Activated naive CD4-positive, alpha-beta T cell treated with anti-CD3 and anti-CD28 coated beads, Interleukin-2, amount 50 U/mL, for 72 hours (primary cell): ENCODE results near the gene WDR35. TPM values are rescaled to one million over a fixed set of nuclear protein-coding genes. Genes with fewer than 3 reads are reported as not detected.
A peak's percentile ranks its signal among the peaks of the same experiment; 100 is the strongest.
"Not testable (repeated sequence)": the region's sequence is repeated elsewhere in the genome, so short reads cannot be mapped to it uniquely, and the experiment has no call there.

Experiments used
- ATAC-seq, 2 donors: fragments of 150-1000 bp; cut with Tn5 transposase; 2 replicates each; pipeline ENCODE4 v1.10.0; 2021; ENCODE audit warnings: mild to moderate bottlenecking in 2 of 2, moderate library complexity in 2 of 2
- DNase-seq, 2 donors: peaks; one replicate each; pipeline ENCODE4 v3.0.0; 2021 to 2022; ENCODE audit warnings: low spot score in 2 of 2
- H3K27ac Mint-ChIP-seq, 2 donors: one replicate each; pipeline ENCODE4 v1.8.0; 2022; ENCODE audit warnings: mild to moderate bottlenecking in 2 of 2, mixed read lengths in 2 of 2
- H3K36me3 Mint-ChIP-seq, 2 donors: one replicate each; pipeline ENCODE4 v1.8.0; 2022; ENCODE audit warnings: mixed read lengths in 2 of 2
- H3K9me3 Mint-ChIP-seq, 2 donors: one replicate each; pipeline ENCODE4 v1.8.0; 2022; ENCODE audit warnings: mixed read lengths in 2 of 2
- total RNA-seq, 2 donors: library from RNA; stranded (reverse); gene quantifications; one replicate each; pipeline ENCODE4 v1.2.3, GENCODE V29; 2022

The WDR35 gene
- total RNA-seq, 2 donors from 2014 or later = 3.4 to 8.9 TPM

DNA sequence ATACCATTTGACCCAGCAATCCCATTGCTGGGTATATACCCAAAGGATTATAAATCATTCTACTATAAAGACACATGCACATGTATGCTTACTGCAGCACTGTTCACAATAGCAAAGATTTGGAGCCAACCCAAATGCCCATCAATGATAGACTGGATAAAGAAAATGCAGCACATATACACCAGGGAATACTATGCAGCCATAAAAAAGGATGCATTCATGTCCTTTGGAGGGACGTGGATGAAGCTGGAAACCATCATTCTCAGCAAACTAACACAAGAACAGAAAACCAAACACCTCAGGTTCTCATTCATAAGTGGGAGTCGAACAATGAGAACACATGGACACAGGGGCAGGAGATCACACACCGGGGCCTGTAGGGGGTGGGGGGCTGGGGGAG lies 67.7 kb downstream of the WDR35 start:
- not testable (repeated sequence) for H3K27ac Mint-ChIP-seq, H3K9me3 Mint-ChIP-seq, ATAC-seq, DNase-seq
- H3K36me3 Mint-ChIP-seq = peaks cover 36 to 52% of the 10 kb centered on the region in 2 donors

DNA sequence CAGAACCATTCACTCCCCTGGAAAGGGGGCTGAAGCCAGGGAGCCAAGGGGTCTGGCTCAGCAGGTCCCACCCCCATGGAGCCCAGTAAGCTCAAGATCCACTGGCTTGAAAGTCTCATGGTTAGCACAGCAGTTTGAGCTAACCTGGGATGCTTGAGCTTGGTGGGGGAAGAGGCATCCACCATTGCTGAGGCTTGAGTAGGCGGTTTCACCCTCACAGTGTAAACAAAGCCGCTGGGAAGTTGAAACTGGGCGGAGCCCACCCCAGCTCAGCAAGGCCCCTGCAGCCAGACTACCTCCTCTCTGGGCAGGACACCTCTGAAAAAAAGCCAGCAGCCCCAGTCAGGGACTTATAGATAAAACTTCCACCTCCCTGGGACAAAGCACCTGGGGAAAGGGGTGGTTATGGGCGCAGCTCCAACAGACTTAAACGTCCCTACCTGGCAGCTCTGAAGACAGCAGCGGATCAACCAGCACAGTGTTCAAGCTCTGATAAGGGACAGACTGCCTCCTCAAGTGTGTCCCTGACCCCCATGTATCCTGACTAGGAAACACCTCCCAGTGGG lies 73.4 kb downstream of the WDR35 start:
- peaks cover 7 to 23% of the 10 kb centered on the region in 2 donors for H3K36me3 Mint-ChIP-seq
- no peaks in the 10 kb centered on the region for H3K9me3 Mint-ChIP-seq
- no peak for ATAC-seq
- DNase-seq = no peak
- no peak overlapping the region for H3K27ac Mint-ChIP-seq

DNA sequence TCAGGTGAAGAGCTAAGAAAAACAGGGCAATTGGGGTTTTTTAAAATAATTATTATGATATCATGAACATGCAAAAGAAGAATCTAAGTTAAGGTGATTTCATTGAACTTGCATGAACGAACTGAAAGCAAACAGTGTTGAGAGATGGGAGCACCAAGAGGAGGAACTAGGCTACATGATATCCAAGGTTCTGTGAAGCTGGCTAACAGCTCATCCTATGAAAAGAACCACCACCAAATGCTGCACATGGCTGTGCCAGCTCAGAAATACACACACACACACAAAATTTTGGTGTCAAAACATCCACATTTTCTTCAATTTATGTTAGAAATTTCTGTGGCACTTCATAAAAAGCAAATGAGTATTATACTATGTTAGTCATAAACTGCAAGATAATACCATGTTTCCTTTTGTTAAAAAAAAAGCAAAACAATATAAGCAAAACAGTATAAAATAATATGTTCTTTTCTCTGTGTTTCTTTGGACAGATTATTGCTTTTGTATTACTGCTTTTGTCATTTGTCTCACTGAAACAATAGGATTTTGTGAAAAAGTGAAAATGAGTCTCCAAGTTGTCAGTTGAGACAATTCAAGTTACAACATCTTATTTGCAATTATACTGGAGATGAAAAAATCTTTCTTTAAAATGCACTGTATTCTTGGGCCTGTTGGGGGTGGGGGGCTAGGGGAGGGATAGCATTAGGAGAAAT lies 75.5 kb downstream of the WDR35 start:
- no peak for ATAC-seq
- Mint-ChIP-seq H3K27ac (no peak overlapping the region), H3K36me3 (peaks cover 2 to 8% of the 10 kb centered on the region in 2 donors), H3K9me3 (no peaks in the 10 kb centered on the region)
- no peak for DNase-seq

DNA sequence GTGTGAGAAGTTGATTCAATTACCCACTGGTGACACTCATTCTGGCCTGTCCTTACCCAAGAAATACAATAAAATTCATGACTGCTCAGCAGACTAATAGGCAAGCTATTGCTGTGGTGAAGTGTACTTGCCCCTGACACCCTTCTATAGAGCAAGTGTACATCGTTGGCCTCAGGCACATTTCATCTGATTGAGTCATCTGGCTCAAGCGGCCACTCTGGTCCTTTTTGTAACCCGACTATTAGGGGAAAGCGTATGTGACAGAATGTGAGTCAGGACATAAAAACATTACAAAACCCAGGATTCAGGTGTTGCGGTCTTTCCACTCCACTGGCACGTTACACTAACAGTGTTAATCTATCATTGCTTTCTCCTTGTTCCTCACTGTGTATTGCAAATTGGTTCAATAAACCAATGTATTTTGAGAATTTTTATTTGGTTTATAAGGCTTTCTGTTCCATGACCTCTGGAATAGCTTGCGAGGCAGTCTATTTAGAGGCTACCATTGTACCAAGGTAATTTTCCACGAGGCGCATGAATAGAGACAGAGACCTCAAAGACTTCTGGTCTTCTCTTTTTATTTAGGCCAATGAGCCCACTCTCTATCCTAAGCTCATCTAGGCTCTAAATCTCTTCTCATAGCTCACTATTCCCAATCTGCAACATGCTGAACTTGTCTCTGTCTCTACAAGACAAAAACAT lies 77.9 kb downstream of the WDR35 start:
- Mint-ChIP-seq H3K9me3 (no peaks in the 10 kb centered on the region), H3K36me3 (no peaks in the 10 kb centered on the region), H3K27ac (no peak overlapping the region)
- ATAC-seq (no peak), DNase-seq (no peak)

DNA sequence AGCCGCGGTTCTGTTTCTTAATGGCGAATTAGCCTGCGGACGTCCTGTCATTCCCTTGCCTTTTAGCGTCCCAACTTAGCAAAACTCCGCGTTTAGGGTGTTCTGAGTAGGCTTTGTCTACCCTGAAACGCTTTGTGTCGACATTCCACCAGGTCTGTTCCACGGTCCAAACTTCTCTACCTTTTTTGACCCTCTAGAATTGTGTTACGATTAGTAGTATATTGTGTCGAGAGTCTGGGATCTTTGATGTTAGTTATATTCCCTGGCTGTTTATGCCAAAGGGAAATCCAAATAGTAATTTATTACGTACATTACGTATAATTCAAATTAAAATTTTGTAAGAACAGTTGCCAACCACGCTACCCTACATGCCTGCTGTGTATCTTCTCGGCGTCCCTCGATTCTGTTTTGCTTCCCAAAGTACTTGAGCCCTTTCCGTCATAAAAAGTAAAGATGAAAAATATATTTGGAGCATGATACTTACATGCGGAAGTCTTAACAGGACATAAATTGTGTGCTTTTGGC lies 87.6 kb downstream of the WDR35 start:
- DNase-seq (no peak), ATAC-seq (no peak)
- peak overlapping the region; percentile 94 to 96 for H3K27ac Mint-ChIP-seq
- H3K9me3 Mint-ChIP-seq = peaks cover 0 to 7% of the 10 kb centered on the region in 2 donors
- peaks cover 10 to 18% of the 10 kb centered on the region in 2 donors for H3K36me3 Mint-ChIP-seq

DNA sequence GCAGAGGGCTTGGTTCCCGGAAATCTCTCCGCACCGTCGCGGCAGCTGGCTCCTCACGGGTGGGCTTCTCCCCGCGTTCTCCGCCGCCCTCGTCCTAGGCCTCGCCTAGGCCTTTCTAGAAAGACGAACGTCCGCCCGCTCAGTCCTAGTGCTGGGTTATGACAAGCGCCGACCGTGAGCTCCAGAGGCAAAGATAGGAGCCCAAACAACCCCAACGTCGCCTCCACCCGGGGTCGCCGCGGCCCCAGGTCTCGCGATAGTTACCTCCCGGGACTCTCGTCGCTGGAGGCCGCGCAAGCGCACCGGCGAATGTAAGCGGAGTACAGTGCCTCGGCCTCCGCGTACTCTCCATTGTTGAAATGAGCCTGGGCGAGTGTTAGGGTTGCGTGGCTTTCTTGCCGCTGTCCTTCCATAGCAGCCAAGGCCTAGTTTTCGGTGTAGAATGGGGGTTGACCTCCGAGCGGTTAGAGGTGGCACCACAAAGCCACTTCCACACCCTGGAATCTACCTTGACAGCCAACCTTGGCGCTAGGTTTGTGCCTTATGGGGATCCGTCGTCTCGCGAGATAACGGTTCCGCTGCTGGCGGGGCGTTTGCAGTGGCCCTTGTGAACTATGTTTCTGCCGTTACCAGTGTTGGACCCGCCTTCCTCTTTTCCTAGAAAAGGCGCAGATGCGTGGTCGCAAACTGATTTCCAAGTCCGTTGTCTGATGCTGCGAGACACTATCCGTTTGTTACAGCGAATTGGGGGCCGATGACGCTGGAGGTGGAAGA lies 88.3 kb downstream of the WDR35 start, which contains the start of gene TTC32:
Gene TTC32 (minus strand): TSS at position 542 of the 774 bp plus-strand sequence. CDS start 129 bp downstream, at position 413.
- peak; percentile 84 to 88 for ATAC-seq
- peak; percentile 91 to 93 for DNase-seq
- peaks cover 10 to 18% of the 10 kb centered on the region in 2 donors for H3K36me3 Mint-ChIP-seq

DNA sequence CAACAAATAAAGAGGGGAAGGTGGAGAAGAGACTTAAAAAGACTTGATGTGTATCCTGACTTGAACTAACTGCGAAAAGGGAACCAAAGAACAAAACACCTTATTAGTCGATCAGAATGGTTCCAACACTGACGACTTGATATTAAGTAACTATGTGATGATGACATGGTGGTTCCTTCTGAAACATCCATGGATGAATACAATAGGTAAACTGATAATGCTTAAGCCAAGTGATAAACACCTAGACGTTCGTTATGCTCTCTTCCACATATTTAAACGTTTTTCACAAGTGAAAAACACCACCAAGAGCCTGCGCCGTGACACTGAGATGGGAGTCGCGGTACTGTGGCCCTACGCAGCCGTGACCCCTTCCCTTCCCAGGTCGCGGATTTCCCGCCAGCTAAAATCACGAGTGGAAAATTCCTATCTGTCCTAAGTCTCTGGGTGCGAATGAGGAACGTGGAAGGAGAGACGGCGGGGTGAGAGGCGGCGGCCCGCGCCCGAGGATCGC lies 88.9 kb downstream of the WDR35 start:
- H3K36me3 Mint-ChIP-seq = peaks cover 10 to 18% of the 10 kb centered on the region in 2 donors
- ATAC-seq (peak; percentile 3 to 6), DNase-seq (peak in 1 of 2 donors; percentile 19)
- H3K9me3 Mint-ChIP-seq = peaks cover 0 to 7% of the 10 kb centered on the region in 2 donors
- H3K27ac Mint-ChIP-seq = peak overlapping the region; percentile 94 to 96

More for the DNA sequence above, 88.3 kb downstream of the WDR35 start, which contains the start of gene TTC32:
- H3K9me3 Mint-ChIP-seq = peaks cover 0 to 7% of the 10 kb centered on the region in 2 donors
- peak within 1 kb of the TSS; percentile 94 to 96 for H3K27ac Mint-ChIP-seq

DNA sequence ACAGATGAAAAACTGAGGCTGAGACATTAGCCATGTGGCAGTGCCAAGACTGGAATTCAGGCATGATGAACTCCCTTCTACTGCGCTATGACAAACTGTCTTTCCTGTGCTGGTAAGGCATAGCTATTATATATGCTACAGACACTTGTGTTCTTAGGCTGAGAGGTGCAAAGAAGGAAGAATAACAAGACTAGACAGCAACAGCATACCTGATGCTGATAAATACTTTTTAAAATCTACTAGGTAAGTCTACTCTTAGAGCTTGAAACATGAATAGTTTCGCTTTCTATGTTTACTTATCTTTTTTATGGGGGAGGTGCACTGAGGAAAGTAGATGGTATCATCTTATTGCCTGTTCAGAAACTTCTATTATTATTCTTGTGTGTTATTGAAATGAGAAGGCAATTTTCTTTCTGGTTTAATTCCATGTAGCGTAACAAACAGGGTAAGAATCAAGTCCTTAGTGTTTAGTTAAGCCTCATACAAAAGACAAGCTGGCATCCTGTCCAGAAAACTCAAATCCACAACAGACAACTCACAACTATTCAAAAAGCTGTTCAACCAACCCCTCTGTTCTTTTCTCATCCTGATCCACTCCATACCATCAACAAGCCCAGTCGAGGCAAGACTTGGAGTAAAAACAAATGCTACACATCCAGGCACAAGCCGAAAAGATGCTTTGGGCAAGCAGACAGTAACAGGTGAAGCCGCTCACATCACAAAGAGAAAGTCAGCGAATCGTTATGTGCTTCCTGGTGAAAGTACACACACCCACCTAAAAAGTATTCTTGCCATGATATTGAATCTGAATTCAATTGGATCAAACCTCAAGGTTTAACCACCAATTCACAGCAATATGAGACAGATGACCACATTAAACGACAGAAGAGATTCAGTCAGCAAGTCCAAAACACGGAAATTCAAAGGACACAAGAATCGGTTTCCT lies 89.6 kb downstream of the WDR35 start:
- ATAC-seq (peak; percentile 29 to 31), DNase-seq (no peak)
- Mint-ChIP-seq H3K36me3 (peaks cover 10 to 18% of the 10 kb centered on the region in 2 donors), H3K9me3 (peaks cover 0 to 7% of the 10 kb centered on the region in 2 donors), H3K27ac (peak overlapping the region; percentile 94 to 96)

DNA sequence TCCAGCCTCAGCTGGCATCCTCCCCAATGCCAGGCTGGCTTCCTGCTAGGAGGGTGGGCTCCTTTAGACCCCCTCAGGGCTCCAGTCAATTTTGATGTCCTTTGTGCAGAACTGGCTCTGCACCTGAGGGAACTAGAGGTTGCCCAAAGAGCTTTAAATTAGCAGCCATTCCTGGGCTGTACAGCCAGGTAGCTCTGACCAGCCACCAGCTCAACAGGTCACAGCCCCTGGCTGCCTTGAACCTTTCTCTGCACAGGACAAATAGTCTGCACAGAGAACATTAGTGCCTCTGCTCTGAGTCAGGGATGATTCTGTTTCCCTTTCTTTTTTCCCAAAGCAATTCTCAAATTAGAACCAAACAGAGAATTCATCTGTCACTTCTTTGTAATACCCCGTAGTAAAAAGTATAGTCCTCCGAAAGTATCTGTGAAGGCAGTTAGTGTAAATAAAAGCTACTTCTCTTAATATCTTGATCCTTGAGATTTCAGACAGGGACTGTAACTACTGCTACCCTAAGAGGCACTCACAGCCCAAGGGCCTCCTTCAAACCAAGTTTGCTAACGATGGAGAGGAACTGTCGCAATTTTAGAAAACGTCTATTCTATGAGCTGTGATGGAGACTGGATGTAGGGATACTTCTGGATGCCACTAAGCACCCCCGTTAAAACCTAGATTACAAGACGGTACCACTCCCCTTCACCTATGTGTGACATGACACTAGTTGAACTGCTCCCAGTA lies 91.1 kb downstream of the WDR35 start:
- Mint-ChIP-seq H3K36me3 (peaks cover 10 to 18% of the 10 kb centered on the region in 2 donors), H3K27ac (no peak overlapping the region), H3K9me3 (no peaks in the 10 kb centered on the region)
- DNase-seq (no peak), ATAC-seq (no peak)

DNA sequence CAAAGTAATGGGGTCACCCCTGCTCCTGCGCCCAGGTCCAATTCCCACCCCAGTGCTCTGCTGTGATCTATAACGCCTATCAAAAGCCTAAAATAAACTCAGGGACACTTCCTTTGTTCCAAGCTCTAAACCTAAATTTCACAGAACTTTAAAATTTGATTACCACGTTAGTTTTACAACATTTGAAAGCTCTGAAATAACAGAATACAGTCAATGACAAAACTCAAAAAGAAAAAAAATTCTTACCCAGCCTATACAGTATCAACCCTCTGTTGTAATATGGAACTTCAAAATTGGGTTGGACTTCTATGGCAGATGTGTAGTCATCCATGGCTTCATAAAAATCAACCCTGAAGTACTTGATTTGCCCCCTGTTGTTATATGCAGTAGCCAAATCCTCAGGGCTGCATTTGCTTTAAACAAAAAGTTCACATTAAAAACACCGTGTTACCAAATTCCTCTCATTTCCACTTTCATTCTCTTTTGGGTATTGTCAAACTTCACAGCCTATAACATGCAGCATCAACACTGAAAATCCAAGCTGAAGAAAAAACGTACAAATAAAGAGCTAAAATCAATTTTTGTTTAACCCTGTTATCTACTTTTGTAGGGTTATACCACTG lies 92.2 kb downstream of the WDR35 start:
- DNase-seq (no peak), ATAC-seq (no peak)
- H3K36me3 Mint-ChIP-seq = peaks cover 11 to 18% of the 10 kb centered on the region in 2 donors
- H3K9me3 Mint-ChIP-seq = no peaks in the 10 kb centered on the region
- H3K27ac Mint-ChIP-seq = no peak overlapping the region

DNA sequence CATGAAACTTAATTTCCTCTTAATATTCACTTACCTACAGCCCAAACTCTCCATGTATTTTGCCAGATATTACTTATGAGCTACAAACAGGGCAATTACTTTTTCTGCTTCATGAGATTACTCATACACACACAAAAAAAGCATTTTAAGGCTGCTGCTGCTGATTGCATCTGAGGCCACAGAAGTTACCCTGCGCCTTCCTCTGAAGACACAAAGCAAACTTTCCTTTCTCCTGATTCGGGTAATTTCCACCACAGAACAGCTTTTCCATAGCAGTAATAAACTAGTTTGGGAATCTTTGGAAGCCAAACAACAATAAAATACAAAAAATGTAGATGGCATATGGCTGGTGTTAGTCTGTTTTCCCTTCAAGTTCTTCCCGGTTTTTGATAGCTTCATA lies 94.4 kb downstream of the WDR35 start:
- Mint-ChIP-seq H3K27ac (no peak overlapping the region), H3K36me3 (peaks cover 2 to 13% of the 10 kb centered on the region in 2 donors), H3K9me3 (no peaks in the 10 kb centered on the region)
- DNase-seq (no peak), ATAC-seq (peak in 1 of 2 donors; percentile 49)

DNA sequence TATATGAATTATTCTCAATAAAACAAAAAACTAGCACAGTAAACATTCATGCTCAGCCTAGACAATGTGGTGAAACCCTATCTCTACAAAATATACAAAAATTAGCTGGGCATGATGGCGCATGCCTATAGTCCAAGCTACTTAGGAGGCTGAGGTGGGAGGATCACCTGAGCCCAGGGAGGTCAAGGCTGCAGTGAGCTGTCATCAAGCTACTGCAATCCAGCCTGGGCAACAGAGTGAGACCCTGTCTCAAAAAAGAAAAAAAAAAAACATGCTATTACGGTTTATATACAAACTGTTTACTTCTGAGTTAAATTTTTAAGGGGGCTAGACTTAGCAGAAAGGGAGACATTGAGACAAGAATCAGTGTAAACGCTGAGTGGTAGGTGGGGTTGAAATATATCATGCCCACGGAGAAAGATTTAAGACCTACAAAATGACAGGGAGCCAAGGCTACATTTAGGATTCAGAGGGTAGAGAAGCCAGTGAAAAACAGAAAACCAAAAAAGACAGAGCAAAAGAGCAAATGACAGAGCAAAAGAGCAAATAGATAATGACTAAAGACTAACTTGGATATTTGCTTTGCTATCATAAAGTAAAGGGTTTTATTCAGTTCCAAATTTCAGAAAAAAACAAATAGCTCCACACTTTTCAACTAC lies 95.6 kb downstream of the WDR35 start:
- peak in 1 of 2 donors; percentile 7 for ATAC-seq
- no peaks in the 10 kb centered on the region for H3K9me3 Mint-ChIP-seq

DNA sequence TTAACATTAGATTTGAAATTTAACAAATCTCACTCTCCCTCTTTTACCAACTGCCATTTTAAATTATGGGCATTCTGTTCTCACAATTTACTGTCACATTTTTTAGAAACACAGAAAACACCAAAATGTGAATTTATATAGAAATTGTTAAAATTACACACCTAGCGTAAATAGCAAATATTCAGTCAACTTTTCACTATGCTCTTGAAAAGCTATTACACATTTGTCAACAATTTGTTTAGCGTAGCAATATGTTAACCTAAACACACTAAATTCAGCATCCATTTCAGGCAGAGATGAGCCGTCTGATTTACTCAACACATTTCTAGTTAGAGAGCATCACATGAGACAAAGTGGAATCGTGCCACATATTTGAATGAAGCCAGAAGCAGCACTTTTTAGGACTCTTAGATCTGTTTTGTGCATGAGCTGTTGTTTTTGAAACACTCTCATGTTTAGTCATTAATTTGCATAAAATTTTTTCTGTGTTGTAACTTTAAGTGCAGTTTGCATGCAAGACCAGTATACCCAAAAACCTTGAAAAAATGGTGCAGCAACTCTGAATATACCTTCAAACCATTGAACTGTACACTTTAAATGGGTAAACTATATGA lies 96.3 kb downstream of the WDR35 start:
- Mint-ChIP-seq H3K36me3 (peaks cover 0 to 12% of the 10 kb centered on the region in 2 donors), H3K27ac (peak overlapping the region in 1 of 2 donors; percentile 62), H3K9me3 (no peaks in the 10 kb centered on the region)
- ATAC-seq (peak in 1 of 2 donors; percentile 59), DNase-seq (no peak)

More for the DNA sequence above, 95.6 kb downstream of the WDR35 start:
- Mint-ChIP-seq H3K27ac (peak overlapping the region in 1 of 2 donors; percentile 62), H3K36me3 (peaks cover 0 to 12% of the 10 kb centered on the region in 2 donors)
- no peak for DNase-seq
